Measurements from ENCODE around the gene IL13RA2. TPM values are rescaled to one million over a fixed set of nuclear protein-coding genes. Genes with fewer than 3 reads are reported as not detected.

IL13RA2 gene, protein sequence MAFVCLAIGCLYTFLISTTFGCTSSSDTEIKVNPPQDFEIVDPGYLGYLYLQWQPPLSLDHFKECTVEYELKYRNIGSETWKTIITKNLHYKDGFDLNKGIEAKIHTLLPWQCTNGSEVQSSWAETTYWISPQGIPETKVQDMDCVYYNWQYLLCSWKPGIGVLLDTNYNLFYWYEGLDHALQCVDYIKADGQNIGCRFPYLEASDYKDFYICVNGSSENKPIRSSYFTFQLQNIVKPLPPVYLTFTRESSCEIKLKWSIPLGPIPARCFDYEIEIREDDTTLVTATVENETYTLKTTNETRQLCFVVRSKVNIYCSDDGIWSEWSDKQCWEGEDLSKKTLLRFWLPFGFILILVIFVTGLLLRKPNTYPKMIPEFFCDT
- not detected for total RNA-seq

GRCh38 chrX:115017455-115017854, at the start of gene IL13RA2:
IL13RA2 (minus strand) TSS chrX:115017616; CDS start chrX:115017269, 347 bp downstream.
- Mint-ChIP-seq H3K9me3 (no peaks in the 10 kb centered on the region), H3K27ac (no peak within 1 kb of the TSS), H3K4me3 (no peak within 1 kb of the TSS), H3K36me3 (ENCODE audit: low read depth) (no peaks in the 10 kb centered on the region), H3K27me3 (no peaks in the 10 kb centered on the region), H3K4me1 (no peaks in the 10 kb centered on the region)
- CTCF ChIA-PET, result no interaction called here
- DNase-seq, result no peak
- POLR2A ChIA-PET, result no interaction called here

GRCh38 chrX:115065304-115065703, 47.9 kb upstream of the IL13RA2 start:
- H3K36me3 Mint-ChIP-seq (ENCODE audit: low read depth), result no peaks in the 10 kb centered on the region
- DNase-seq, result no peak
- no peak overlapping the region for H3K4me3 Mint-ChIP-seq
- H3K27ac Mint-ChIP-seq, result no peak overlapping the region
- ChIA-PET CTCF (no interaction called here), POLR2A (no interaction called here)
- H3K27me3 Mint-ChIP-seq, result no peaks in the 10 kb centered on the region
- peaks cover under 1% of the 10 kb centered on the region for H3K9me3 Mint-ChIP-seq
- no peaks in the 10 kb centered on the region for H3K4me1 Mint-ChIP-seq

DNA sequence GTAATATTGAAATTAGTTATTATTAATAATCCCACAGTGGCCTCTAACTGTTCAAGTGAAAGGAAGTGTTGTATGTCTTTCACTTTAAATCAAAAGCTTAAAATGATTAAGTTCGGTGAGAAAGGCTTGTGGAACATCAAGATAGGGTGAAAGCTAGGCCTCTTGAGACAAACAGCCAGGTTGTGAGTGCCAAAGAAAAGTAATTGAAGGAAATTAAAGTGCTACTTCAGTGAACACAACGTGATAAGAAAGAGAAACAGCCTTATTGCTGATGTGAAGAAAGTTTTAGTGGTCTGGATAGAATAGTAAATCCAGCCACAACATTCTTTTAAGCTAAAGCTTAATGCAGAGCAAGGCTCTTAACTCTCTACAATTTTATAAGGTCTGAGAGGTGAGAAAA, 42.6 kb upstream of the IL13RA2 start:
- Mint-ChIP-seq H3K36me3 (ENCODE audit: low read depth) (no peaks in the 10 kb centered on the region), H3K4me3 (no peak overlapping the region), H3K9me3 (no peaks in the 10 kb centered on the region), H3K4me1 (no peaks in the 10 kb centered on the region), H3K27me3 (no peaks in the 10 kb centered on the region), H3K27ac (no peak overlapping the region)
- no peak for DNase-seq
- ChIA-PET POLR2A (no interaction called here), CTCF (no interaction called here)

DNA sequence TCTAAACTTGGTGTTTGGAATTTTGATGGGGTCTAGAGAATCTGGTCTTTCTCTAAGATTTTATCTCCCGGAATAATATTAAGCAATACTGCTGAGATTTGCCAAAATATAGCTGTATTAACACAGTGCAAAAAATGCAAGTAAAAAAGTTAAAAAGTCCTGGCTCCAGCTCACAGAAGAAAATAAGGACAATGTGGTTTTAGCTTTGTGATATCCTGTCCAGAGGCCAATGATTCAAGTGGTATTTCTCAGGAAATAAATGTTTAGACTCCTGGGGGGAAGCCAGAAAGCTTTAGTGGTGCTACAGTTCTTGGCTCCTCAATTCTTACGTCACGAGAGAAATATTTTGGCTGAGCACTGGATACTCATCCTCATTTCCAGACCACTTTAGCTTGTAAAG, 40.9 kb upstream of the IL13RA2 start:
- H3K27me3 Mint-ChIP-seq, result no peaks in the 10 kb centered on the region
- H3K36me3 Mint-ChIP-seq (ENCODE audit: low read depth), result no peaks in the 10 kb centered on the region
- POLR2A ChIA-PET, result no interaction called here

DNA sequence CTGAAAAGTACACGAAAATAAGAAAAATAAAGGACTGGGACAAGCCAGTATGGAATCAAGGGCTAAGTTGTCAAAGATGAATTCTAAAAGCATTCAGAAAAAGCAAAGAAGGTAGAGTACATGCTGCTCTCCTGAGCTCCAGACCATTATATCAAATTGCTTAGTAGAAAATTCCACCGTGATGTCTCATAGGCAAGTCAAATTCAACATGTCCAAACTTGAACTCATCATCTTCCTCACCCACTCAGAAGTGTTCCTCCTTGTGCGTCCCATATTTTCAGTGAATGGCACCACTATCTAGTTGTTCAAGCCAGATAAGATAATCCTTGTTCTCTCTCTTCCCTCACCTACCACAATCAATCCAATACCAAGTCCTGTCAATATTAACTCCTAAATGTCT, 37.5 kb upstream of the IL13RA2 start:
- Mint-ChIP-seq H3K27ac (no peak overlapping the region), H3K27me3 (no peaks in the 10 kb centered on the region), H3K4me1 (no peaks in the 10 kb centered on the region), H3K36me3 (ENCODE audit: low read depth) (no peaks in the 10 kb centered on the region), H3K4me3 (no peak overlapping the region), H3K9me3 (no peaks in the 10 kb centered on the region)
- ChIA-PET POLR2A (no interaction called here), CTCF (no interaction called here)
- no peak for DNase-seq

More for the DNA sequence above, 40.9 kb upstream of the IL13RA2 start:
- H3K27ac Mint-ChIP-seq, result no peak overlapping the region
- H3K4me1 Mint-ChIP-seq, result no peaks in the 10 kb centered on the region
- H3K9me3 Mint-ChIP-seq, result no peaks in the 10 kb centered on the region
- no peak for DNase-seq
- H3K4me3 Mint-ChIP-seq, result no peak overlapping the region
- CTCF ChIA-PET, result no interaction called here

DNA sequence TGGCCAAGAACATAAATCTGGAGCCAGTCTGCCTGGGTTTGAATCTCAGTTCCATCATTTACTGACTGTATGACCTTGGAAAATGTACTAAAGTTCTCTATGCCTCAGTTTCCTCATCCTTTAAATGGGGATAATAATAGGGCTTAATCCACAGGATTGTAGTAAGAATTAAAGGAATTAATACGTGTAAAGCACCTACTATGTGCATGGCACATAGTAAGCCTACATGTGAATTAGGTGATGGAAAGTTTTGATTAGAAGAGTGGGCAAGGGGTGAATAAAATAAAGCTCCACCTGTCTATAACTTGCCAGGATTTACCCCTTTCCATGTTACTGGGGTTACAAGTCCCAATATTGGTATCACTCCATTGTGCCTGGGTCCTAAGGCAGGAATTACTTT, 35.8 kb upstream of the IL13RA2 start:
- CTCF ChIA-PET, result interaction anchor here (0.8 kb wide), 1 partner anchor 10 kb away, joined by 3 read pairs; no protein-coding TSS in a partner anchor
- POLR2A ChIA-PET, result no interaction called here
- Mint-ChIP-seq H3K36me3 (ENCODE audit: low read depth) (no peaks in the 10 kb centered on the region), H3K27me3 (no peaks in the 10 kb centered on the region), H3K4me1 (no peaks in the 10 kb centered on the region), H3K9me3 (no peaks in the 10 kb centered on the region), H3K4me3 (no peak overlapping the region), H3K27ac (no peak overlapping the region)
- DNase-seq, result no peak

GRCh38 chrX:115047715-115048114, 30.3 kb upstream of the IL13RA2 start:
- H3K4me1 Mint-ChIP-seq, result no peaks in the 10 kb centered on the region
- H3K9me3 Mint-ChIP-seq, result no peaks in the 10 kb centered on the region
- H3K27me3 Mint-ChIP-seq, result no peaks in the 10 kb centered on the region
- H3K36me3 Mint-ChIP-seq (ENCODE audit: low read depth), result no peaks in the 10 kb centered on the region
- H3K27ac Mint-ChIP-seq, result no peak overlapping the region
- POLR2A ChIA-PET, result no interaction called here
- no peak for DNase-seq
- CTCF ChIA-PET, result no interaction called here
- no peak overlapping the region for H3K4me3 Mint-ChIP-seq

DNA sequence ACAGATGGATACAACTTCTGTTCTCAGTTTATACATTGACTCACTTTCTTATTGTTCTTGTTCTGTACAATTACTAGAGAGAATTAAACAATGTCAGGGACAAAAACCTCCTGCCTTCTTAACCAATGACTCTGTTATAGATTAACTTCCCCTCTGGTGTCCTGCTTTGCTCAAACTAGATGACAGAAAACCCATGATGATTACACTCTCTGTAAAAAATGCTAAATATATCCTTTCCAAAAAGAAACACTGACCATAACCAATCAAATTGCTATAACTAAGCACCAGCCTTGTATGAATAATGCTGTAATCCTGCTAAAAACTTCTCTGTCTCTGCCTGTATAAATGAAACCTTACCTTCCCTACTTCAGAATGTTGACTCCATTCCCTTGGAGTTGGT, 29.8 kb upstream of the IL13RA2 start:
- no peaks in the 10 kb centered on the region for H3K36me3 Mint-ChIP-seq (ENCODE audit: low read depth)
- H3K27me3 Mint-ChIP-seq, result no peaks in the 10 kb centered on the region

DNA sequence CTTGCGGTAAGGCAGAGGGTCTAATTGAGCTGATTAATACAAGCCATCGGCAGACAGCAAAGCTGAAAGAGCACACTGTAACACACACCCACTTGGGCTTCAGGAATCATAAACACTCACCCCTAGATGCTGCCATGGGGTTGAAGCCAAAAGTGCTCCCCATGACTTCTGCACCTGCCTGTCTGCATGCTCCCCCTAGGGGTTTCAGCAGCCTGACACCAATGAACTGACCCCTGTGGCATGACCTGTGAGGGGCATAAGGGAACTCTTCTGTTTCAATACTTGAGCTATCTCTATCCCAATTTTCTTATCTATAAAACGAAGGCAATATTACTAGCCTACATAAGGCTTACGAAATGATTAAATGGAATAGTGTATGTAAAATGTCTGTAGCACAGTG, 23.0 kb upstream of the IL13RA2 start:
- ChIA-PET CTCF (no interaction called here), POLR2A (no interaction called here)

More for the DNA sequence above, 29.8 kb upstream of the IL13RA2 start:
- no peak for DNase-seq
- Mint-ChIP-seq H3K4me1 (no peaks in the 10 kb centered on the region), H3K4me3 (no peak overlapping the region), H3K27ac (no peak overlapping the region), H3K9me3 (no peaks in the 10 kb centered on the region)
- CTCF ChIA-PET, result no interaction called here
- POLR2A ChIA-PET, result no interaction called here

GRCh38 chrX:115038406-115038805, 21.0 kb upstream of the IL13RA2 start:
- Mint-ChIP-seq H3K27me3 (no peaks in the 10 kb centered on the region), H3K4me1 (no peaks in the 10 kb centered on the region), H3K36me3 (ENCODE audit: low read depth) (no peaks in the 10 kb centered on the region), H3K9me3 (no peaks in the 10 kb centered on the region), H3K27ac (no peak overlapping the region), H3K4me3 (no peak overlapping the region)
- ChIA-PET POLR2A (no interaction called here), CTCF (no interaction called here)
- DNase-seq, result no peak

More for the DNA sequence above, 23.0 kb upstream of the IL13RA2 start:
- Mint-ChIP-seq H3K36me3 (ENCODE audit: low read depth) (no peaks in the 10 kb centered on the region), H3K4me3 (no peak overlapping the region), H3K27ac (no peak overlapping the region), H3K4me1 (no peaks in the 10 kb centered on the region), H3K9me3 (no peaks in the 10 kb centered on the region), H3K27me3 (no peaks in the 10 kb centered on the region)
- DNase-seq, result no peak

GRCh38 chrX:115036029-115036428, 18.6 kb upstream of the IL13RA2 start:
- H3K36me3 Mint-ChIP-seq (ENCODE audit: low read depth), result no peaks in the 10 kb centered on the region

DNA sequence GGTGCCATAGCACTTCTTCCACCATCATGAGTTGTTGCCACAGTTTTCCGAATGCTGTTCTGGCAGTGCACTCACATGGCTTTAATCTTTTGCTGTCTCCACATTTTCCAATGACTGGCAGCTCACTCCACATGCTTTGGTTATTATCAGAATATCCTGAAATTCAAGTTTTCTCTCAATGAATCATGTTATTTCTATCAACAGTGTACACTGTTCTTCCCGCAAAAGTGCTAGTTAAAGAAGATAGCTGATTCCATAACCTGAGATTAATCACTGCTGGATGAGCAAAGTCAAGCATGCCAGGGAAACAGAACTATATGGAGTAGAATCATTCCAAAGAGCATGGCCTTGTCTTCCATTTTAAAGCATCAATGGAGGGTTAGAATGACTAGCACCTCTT, 14.6 kb upstream of the IL13RA2 start:
- POLR2A ChIA-PET, result no interaction called here
- Mint-ChIP-seq H3K27ac (no peak overlapping the region), H3K4me3 (no peak overlapping the region), H3K4me1 (no peaks in the 10 kb centered on the region), H3K27me3 (no peaks in the 10 kb centered on the region), H3K36me3 (ENCODE audit: low read depth) (no peaks in the 10 kb centered on the region), H3K9me3 (no peaks in the 10 kb centered on the region)
- DNase-seq, result no peak
- CTCF ChIA-PET, result no interaction called here

More at GRCh38 chrX:115036029-115036428, 18.6 kb upstream of the IL13RA2 start:
- POLR2A ChIA-PET, result no interaction called here
- H3K27me3 Mint-ChIP-seq, result no peaks in the 10 kb centered on the region
- no peaks in the 10 kb centered on the region for H3K4me1 Mint-ChIP-seq
- no peak overlapping the region for H3K27ac Mint-ChIP-seq
- no peaks in the 10 kb centered on the region for H3K9me3 Mint-ChIP-seq
- CTCF ChIA-PET, result no interaction called here
- no peak overlapping the region for H3K4me3 Mint-ChIP-seq
- DNase-seq, result no peak

DNA sequence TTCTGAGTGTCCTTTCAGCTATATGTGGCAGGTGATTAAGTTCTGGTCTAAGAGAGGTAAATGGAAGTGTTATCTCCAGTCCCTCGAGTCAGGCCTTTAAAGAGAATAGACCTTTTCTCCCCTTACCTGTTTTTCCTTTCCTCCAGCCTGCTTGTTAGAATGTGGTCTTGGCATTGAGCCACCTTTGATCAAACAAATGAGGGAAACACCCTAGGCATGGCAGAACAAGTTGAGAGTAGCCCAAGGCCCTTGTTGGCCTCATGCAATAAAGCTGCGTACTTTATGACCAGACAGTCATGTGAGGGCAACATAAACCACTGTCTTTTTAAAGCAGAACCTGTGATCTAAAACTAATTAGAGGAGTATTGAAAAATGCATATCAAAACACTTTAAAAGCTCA, 13.2 kb upstream of the IL13RA2 start:
- Mint-ChIP-seq H3K27ac (no peak overlapping the region), H3K36me3 (ENCODE audit: low read depth) (no peaks in the 10 kb centered on the region), H3K4me3 (no peak overlapping the region), H3K9me3 (no peaks in the 10 kb centered on the region), H3K27me3 (no peaks in the 10 kb centered on the region), H3K4me1 (no peaks in the 10 kb centered on the region)
- DNase-seq, result no peak
- POLR2A ChIA-PET, result no interaction called here
- CTCF ChIA-PET, result no interaction called here

- H3K4me1 Mint-ChIP-seq, result no peaks in the 10 kb centered on the region
- no peaks in the 10 kb centered on the region for H3K27me3 Mint-ChIP-seq
- H3K4me3 Mint-ChIP-seq, result no peak overlapping the region
- no peaks in the 10 kb centered on the region for H3K9me3 Mint-ChIP-seq
- H3K27ac Mint-ChIP-seq, result no peak overlapping the region
- no peak for DNase-seq
- ChIA-PET CTCF (no interaction called here), POLR2A (no interaction called here)
- H3K36me3 Mint-ChIP-seq (ENCODE audit: low read depth), result no peaks in the 10 kb centered on the region
Observed at GRCh38 chrX:115029869-115030570, 12.6 kb upstream of the IL13RA2 start.
